Measurements from ENCODE around the gene RAD17.

Gene RAD17

DNA sequence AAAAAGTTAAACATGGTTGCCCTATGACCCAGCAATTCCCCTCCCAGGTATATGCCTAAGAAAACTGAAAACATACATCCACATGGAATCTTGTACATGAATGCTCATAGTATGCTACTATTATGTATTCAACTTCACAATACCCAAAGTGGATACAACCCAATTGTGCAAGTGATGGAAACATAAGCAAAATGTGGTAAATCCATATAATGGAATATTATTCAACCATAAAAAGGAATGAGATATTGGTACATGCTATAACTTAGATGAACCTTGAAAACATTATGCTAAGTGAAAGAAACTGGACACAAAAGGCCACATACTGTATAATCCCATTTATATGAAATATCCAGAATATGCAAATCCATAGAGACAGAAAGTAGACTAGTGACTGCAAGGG is 19.0 kb upstream of the RAD17 start:
- TF ChIP-seq RAD21 (IDR thresholded peaks at IDR 0.05; ENCODE audit: low read depth) (no peak), NFIC (IDR thresholded peaks at IDR 0.05) (no peak), EP300 (IDR thresholded peaks at IDR 0.05; ENCODE audit: borderline replicate concordance) (no peak), EGR1 (IDR thresholded peaks at IDR 0.05) (no peak), ZBTB7A (IDR thresholded peaks at IDR 0.05; ENCODE audit: low read depth) (no peak), TAF1 (IDR thresholded peaks at IDR 0.05; ENCODE audit: low read depth) (no peak)
- TF ChIP-seq, protein P1, sequence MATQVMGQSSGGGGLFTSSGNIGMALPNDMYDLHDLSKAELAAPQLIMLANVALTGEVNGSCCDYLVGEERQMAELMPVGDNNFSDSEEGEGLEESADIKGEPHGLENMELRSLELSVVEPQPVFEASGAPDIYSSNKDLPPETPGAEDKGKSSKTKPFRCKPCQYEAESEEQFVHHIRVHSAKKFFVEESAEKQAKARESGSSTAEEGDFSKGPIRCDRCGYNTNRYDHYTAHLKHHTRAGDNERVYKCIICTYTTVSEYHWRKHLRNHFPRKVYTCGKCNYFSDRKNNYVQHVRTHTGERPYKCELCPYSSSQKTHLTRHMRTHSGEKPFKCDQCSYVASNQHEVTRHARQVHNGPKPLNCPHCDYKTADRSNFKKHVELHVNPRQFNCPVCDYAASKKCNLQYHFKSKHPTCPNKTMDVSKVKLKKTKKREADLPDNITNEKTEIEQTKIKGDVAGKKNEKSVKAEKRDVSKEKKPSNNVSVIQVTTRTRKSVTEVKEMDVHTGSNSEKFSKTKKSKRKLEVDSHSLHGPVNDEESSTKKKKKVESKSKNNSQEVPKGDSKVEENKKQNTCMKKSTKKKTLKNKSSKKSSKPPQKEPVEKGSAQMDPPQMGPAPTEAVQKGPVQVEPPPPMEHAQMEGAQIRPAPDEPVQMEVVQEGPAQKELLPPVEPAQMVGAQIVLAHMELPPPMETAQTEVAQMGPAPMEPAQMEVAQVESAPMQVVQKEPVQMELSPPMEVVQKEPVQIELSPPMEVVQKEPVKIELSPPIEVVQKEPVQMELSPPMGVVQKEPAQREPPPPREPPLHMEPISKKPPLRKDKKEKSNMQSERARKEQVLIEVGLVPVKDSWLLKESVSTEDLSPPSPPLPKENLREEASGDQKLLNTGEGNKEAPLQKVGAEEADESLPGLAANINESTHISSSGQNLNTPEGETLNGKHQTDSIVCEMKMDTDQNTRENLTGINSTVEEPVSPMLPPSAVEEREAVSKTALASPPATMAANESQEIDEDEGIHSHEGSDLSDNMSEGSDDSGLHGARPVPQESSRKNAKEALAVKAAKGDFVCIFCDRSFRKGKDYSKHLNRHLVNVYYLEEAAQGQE (IDR thresholded peaks at IDR 0.05; ENCODE audit: low read depth) = no peak

DNA sequence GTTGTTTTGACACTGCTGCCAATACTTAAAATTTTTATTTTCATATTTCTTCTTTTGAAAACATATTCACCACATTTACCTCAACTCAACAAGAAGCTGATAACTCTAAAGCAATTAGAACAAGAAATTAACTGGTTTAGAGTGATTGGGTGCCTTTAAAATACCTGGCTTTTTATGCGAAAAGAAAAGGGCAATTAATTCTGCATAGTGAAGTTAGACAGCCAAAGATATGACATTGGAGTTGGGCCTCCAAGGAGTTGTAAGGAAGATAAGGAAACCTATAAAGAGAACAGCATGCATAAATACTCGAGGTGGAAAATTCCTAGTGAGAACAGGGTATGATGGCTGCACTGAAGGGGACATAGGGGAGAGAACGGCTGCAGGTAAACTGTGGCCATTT is 9.9 kb upstream of the RAD17 start:
- no peak for TF ChIP-seq ZBTB7A (IDR thresholded peaks at IDR 0.05; ENCODE audit: low read depth)
- TF ChIP-seq YY1 (IDR thresholded peaks at IDR 0.05; ENCODE audit: low read depth) = no peak
- TF ChIP-seq CREB1 (IDR thresholded peaks at IDR 0.05; ENCODE audit: low read depth) = no peak
- TF ChIP-seq CEBPB (IDR thresholded peaks at IDR 0.05) = no peak
- TF ChIP-seq, protein P2, sequence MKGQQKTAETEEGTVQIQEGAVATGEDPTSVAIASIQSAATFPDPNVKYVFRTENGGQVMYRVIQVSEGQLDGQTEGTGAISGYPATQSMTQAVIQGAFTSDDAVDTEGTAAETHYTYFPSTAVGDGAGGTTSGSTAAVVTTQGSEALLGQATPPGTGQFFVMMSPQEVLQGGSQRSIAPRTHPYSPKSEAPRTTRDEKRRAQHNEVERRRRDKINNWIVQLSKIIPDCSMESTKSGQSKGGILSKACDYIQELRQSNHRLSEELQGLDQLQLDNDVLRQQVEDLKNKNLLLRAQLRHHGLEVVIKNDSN (IDR thresholded peaks at IDR 0.05) = no peak
- TF ChIP-seq EGR1 (IDR thresholded peaks at IDR 0.05) = no peak
- no peak for TF ChIP-seq TEAD4 (IDR thresholded peaks at IDR 0.05)
- no peak for TF ChIP-seq FOXM1 (IDR thresholded peaks at IDR 0.05; ENCODE audit: borderline replicate concordance, low read depth)
- no peak for TF ChIP-seq TCF12 (IDR thresholded peaks at IDR 0.05; ENCODE audit: low read depth)
- TF ChIP-seq RAD21 (IDR thresholded peaks at IDR 0.05; ENCODE audit: low read depth) = no peak
- no peak for TF ChIP-seq TAF1 (IDR thresholded peaks at IDR 0.05; ENCODE audit: low read depth)
- TF ChIP-seq, protein P1 (IDR thresholded peaks at IDR 0.05; ENCODE audit: low read depth) = no peak
- TF ChIP-seq, protein P3, sequence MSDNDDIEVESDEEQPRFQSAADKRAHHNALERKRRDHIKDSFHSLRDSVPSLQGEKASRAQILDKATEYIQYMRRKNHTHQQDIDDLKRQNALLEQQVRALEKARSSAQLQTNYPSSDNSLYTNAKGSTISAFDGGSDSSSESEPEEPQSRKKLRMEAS (IDR thresholded peaks at IDR 0.05) = no peak
- no peak for TF ChIP-seq EP300 (IDR thresholded peaks at IDR 0.05; ENCODE audit: borderline replicate concordance)
- no peak for TF ChIP-seq NFIC (IDR thresholded peaks at IDR 0.05)

DNA sequence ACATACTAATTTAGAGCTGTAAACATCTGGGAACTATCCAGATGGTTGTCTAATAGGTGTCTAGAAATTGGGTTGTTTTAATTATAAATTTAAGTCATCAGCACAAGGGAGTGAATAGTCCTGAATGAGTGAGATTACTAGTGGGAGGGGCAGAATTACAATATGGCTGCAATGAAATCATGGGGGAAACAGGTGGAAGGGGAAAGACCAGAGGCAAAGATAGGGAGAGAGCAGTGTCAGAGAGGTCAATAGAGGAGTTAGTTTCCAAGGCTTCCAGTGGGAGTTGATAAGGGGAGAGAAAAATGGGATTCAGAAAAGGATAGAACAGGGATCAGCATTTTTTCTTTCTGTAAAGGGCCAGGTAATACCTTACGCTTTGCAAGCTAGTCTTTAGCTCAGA is 9.2 kb upstream of the RAD17 start:
- TF ChIP-seq CEBPB (IDR thresholded peaks at IDR 0.05) (no peak), NFIC (IDR thresholded peaks at IDR 0.05) (no peak), RAD21 (IDR thresholded peaks at IDR 0.05; ENCODE audit: low read depth) (no peak), CREB1 (IDR thresholded peaks at IDR 0.05; ENCODE audit: low read depth) (no peak), TCF12 (IDR thresholded peaks at IDR 0.05; ENCODE audit: low read depth) (no peak), TAF1 (IDR thresholded peaks at IDR 0.05; ENCODE audit: low read depth) (no peak)
- TF ChIP-seq, protein P1 (IDR thresholded peaks at IDR 0.05; ENCODE audit: low read depth) = no peak

DNA sequence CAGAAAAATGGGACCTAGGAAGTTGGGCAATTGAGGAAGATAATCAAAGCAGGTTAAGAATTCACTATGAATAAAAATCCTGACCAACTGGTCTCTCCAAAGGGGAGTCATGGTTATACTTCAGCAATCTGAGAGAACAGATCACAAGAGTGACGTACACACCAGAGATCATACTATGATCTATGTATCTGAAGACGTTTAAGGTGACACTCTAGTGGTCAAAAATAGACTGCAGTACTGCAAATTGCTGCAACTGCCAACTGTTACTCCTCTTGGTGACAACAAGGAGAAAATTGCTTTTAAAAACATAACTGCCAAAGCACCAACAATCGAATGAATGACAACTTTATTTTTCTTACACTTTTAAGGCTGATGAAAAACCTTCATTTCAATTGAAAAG is 5.2 kb upstream of the RAD17 start:
- no peak for TF ChIP-seq EP300 (IDR thresholded peaks at IDR 0.05; ENCODE audit: borderline replicate concordance)
- TF ChIP-seq, protein P3 (IDR thresholded peaks at IDR 0.05) = no peak
- TF ChIP-seq TCF12 (IDR thresholded peaks at IDR 0.05; ENCODE audit: low read depth) = no peak
- TF ChIP-seq RAD21 (IDR thresholded peaks at IDR 0.05; ENCODE audit: low read depth) = no peak
- TF ChIP-seq ZBTB7A (IDR thresholded peaks at IDR 0.05; ENCODE audit: low read depth) = no peak
- TF ChIP-seq, protein P2 (IDR thresholded peaks at IDR 0.05) = no peak
- no peak for TF ChIP-seq NFIC (IDR thresholded peaks at IDR 0.05)
- TF ChIP-seq EGR1 (IDR thresholded peaks at IDR 0.05) = no peak
- TF ChIP-seq FOXM1 (IDR thresholded peaks at IDR 0.05; ENCODE audit: borderline replicate concordance, low read depth) = no peak
- no peak for TF ChIP-seq YY1 (IDR thresholded peaks at IDR 0.05; ENCODE audit: low read depth)

DNA sequence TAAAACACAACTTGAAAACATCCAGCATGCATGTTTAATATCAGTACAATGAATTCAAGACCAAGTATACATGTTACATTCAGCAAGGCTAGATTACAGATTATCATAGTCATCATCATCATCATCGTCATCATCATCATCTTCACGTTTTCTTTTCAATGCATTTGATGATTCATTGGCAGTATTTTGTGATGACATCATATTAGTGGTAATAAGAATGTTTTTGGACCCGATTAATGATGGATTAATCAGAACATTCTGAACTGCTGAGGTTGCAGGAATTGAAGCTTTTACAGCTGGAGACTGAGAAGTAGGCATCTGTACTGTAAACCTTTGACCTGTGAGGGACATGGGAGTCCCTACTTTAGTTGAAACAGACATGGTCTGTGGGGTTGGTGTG is 4.8 kb upstream of the RAD17 start:
- TF ChIP-seq CREB1 (IDR thresholded peaks at IDR 0.05; ENCODE audit: low read depth) = no peak
- TF ChIP-seq EP300 (IDR thresholded peaks at IDR 0.05; ENCODE audit: borderline replicate concordance) = no peak
- TF ChIP-seq FOXM1 (IDR thresholded peaks at IDR 0.05; ENCODE audit: borderline replicate concordance, low read depth) = no peak
- TF ChIP-seq, protein P3 (IDR thresholded peaks at IDR 0.05) = no peak
- TF ChIP-seq, protein P1 (IDR thresholded peaks at IDR 0.05; ENCODE audit: low read depth) = no peak
- TF ChIP-seq EGR1 (IDR thresholded peaks at IDR 0.05) = no peak
- TF ChIP-seq ZBTB7A (IDR thresholded peaks at IDR 0.05; ENCODE audit: low read depth) = no peak
- TF ChIP-seq, protein P2 (IDR thresholded peaks at IDR 0.05) = no peak
- TF ChIP-seq CEBPB (IDR thresholded peaks at IDR 0.05) = no peak
- TF ChIP-seq YY1 (IDR thresholded peaks at IDR 0.05; ENCODE audit: low read depth) = no peak
- no peak for TF ChIP-seq RAD21 (IDR thresholded peaks at IDR 0.05; ENCODE audit: low read depth)
- TF ChIP-seq TEAD4 (IDR thresholded peaks at IDR 0.05) = no peak
- no peak for TF ChIP-seq NFIC (IDR thresholded peaks at IDR 0.05)
- TF ChIP-seq TAF1 (IDR thresholded peaks at IDR 0.05; ENCODE audit: low read depth) = no peak
- no peak for TF ChIP-seq TCF12 (IDR thresholded peaks at IDR 0.05; ENCODE audit: low read depth)

Measured in Ishikawa (cell line).